HEK293 (cell line): Measurements from ENCODE around the gene MTOR.

Experiments used
- CTCF ChIA-PET: fragments of 350-600 bp; formaldehyde crosslinking; extraction: SDS; loops from one replicate; lab custom pipeline; 2021; ENCODE audit warnings: antibody characterized with exemption; lab: Yijun Ruan, JAX
- POLR2A ChIA-PET: fragments of 300-600 bp; formaldehyde crosslinking; extraction: SDS; loops from one replicate; lab custom pipeline; 2020; ENCODE audit warnings: antibody characterized with exemption, inconsistent platforms; lab: Yijun Ruan, JAX
- H3K27ac ChIP-seq: fragments of 200-500 bp; sonication (Bioruptor generic); 2 replicates; pipeline ENCODE4 v1.5.1; 2014; ENCODE audit warnings: low read depth, low read length, control low read depth, inconsistent platforms; ENCODE audit errors: extremely low read depth
- H3K36me3 ChIP-seq, 2 experiments: fragments of 200-500 bp in 1 of 2; sonication (Bioruptor generic) in 1 of 2; 1 replicate in 1 of 2; 2 replicates in 1 of 2; pipeline ENCODE4 v1.5.1; 2014 to 2017; ENCODE audit warnings: inconsistent platforms in 2 of 2, low read length in 2 of 2; ENCODE audit not compliant: control insufficient read depth in 2 of 2, insufficient read depth in 1 of 2
- H3K4me1 ChIP-seq: fragments of 200-500 bp; sonication (Bioruptor generic); 2 replicates; pipeline ENCODE4 v1.5.1; 2014; ENCODE audit warnings: mild to moderate bottlenecking, low read length, inconsistent platforms; ENCODE audit not compliant: control insufficient read depth, insufficient read depth
- H3K4me3 ChIP-seq: 2 replicates; pipeline ENCODE4 v1.5.1; 2011; ENCODE audit warnings: low read depth, mild to moderate bottlenecking, control low read depth, low read length, moderate library complexity
- H3K9me3 ChIP-seq: fragments of 200-500 bp; sonication (Bioruptor generic); 2 replicates; pipeline ENCODE4 v1.5.1; 2014; ENCODE audit warnings: low read depth, low read length, inconsistent platforms; ENCODE audit not compliant: control insufficient read depth, insufficient read depth
- ATF2 ChIP-seq: fragments of 450-650 bp; formaldehyde crosslinking; IDR thresholded peaks from 2 replicates; pipeline ENCODE4 v1.5.1; 2016; ENCODE audit warnings: missing biosample characterization, missing genetic modification characterization, low read depth
- HIC1 ChIP-seq: fragments of 450-650 bp; formaldehyde crosslinking; IDR thresholded peaks from 2 replicates; pipeline ENCODE4 v1.5.1; 2016; ENCODE audit warnings: missing biosample characterization, missing genetic modification characterization
- MZF1 ChIP-seq: fragments of 450-650 bp; formaldehyde crosslinking; IDR thresholded peaks from 2 replicates; pipeline ENCODE4 v1.5.1; 2017; ENCODE audit warnings: missing biosample characterization, missing genetic modification characterization, borderline replicate concordance
- OVOL3 ChIP-seq: fragments of 450-650 bp; formaldehyde crosslinking; IDR thresholded peaks from 2 replicates; pipeline ENCODE4 v1.5.1; 2016; ENCODE audit warnings: missing biosample characterization, missing genetic modification characterization
- ZNF112 ChIP-seq: fragments of 450-650 bp; formaldehyde crosslinking; IDR thresholded peaks from 2 replicates; pipeline ENCODE4 v1.5.0; 2017; ENCODE audit warnings: missing biosample characterization, missing genetic modification characterization
- ZNF223 ChIP-seq: fragments of 450-650 bp; formaldehyde crosslinking; IDR thresholded peaks from 2 replicates; pipeline ENCODE4 v1.5.1; 2016; ENCODE audit warnings: missing biosample characterization, missing genetic modification characterization
- ZNF292 ChIP-seq: fragments of 450-650 bp; formaldehyde crosslinking; IDR thresholded peaks from 2 replicates; pipeline ENCODE4 v1.5.1; 2016; ENCODE audit warnings: low read depth, missing biosample characterization, missing genetic modification characterization, borderline replicate concordance
- ZNF311 ChIP-seq: fragments of 450-650 bp; formaldehyde crosslinking; IDR thresholded peaks from 2 replicates; pipeline ENCODE4 v1.5.1; 2017; ENCODE audit warnings: missing biosample characterization, missing genetic modification characterization, borderline replicate concordance
- ZNF449 ChIP-seq: fragments of 450-650 bp; formaldehyde crosslinking; IDR thresholded peaks from 2 replicates; pipeline ENCODE4 v1.5.1; 2017; ENCODE audit warnings: missing biosample characterization, mild to moderate bottlenecking, missing genetic modification characterization, moderate library complexity
- ZNF513 ChIP-seq: fragments of 450-650 bp; IDR thresholded peaks from 2 replicates; pipeline ENCODE4 v1.5.1; 2018; ENCODE audit warnings: missing biosample characterization, missing genetic modification characterization
- ZNF558 ChIP-seq: fragments of 450-650 bp; formaldehyde crosslinking; IDR thresholded peaks from 2 replicates; pipeline ENCODE4 v1.5.1; 2016; ENCODE audit warnings: missing biosample characterization, missing genetic modification characterization
- ZNF677 ChIP-seq: fragments of 450-650 bp; IDR thresholded peaks from 2 replicates; pipeline ENCODE4 v1.5.0; 2018; ENCODE audit warnings: missing biosample characterization, mild to moderate bottlenecking, missing genetic modification characterization, moderate library complexity
- ZNF776 ChIP-seq: fragments of 450-650 bp; formaldehyde crosslinking; IDR thresholded peaks from 2 replicates; pipeline ENCODE4 v1.5.0; 2017; ENCODE audit warnings: missing biosample characterization, missing genetic modification characterization, borderline replicate concordance
- ZNF791 ChIP-seq: fragments of 450-650 bp; formaldehyde crosslinking; IDR thresholded peaks from 2 replicates; pipeline ENCODE4 v1.5.1; 2016; ENCODE audit warnings: missing biosample characterization, missing genetic modification characterization

The MTOR gene

GRCh38 chr1:11248169-11248568 lies 14.2 kb downstream of the MTOR start:
- TF ChIP-seq ATF2 (tag by site-specific recombination) (no peak), ZNF791 (tag by site-specific recombination) (no peak), ZNF223 (tag by site-specific recombination) (no peak), ZNF776 (no peak), HIC1 (tag by site-specific recombination) (no peak), ZNF311 (tag by site-specific recombination) (no peak), ZNF112 (tag by site-specific recombination) (no peak), ZNF449 (tag by site-specific recombination) (no peak), OVOL3 (no peak), ZNF677 (tag by site-specific recombination) (no peak), ZNF292 (no peak), ZNF513 (tag by site-specific recombination) (no peak), ZNF558 (tag by site-specific recombination) (no peak)
- TF ChIP-seq, all 188 proteins: peak for 0
- POLR2A ChIA-PET: interaction anchor here (2.0 kb wide), 1 partner anchor 15 kb away, joined by 6 read pairs; the partner anchor contains the start of gene MTOR
- CTCF ChIA-PET: interaction anchor here (0.5 to 1.5 kb wide), 2 partner anchors 47 to 210 kb away, joined by 4 to 5 read pairs; no protein-coding TSS in a partner anchor
- Histone ChIP-seq H3K27ac (no peak overlapping the region), H3K4me3 (no peak overlapping the region), H3K9me3 (no peaks in the 10 kb centered on the region), H3K36me3 (peaks cover 26 to 84% of the 10 kb centered on the region in 2 experiments), H3K4me1 (no peaks in the 10 kb centered on the region)

- Histone ChIP-seq H3K36me3 (peaks cover 25 to 84% of the 10 kb centered on the region in 2 experiments), H3K9me3 (no peaks in the 10 kb centered on the region), H3K4me1 (no peaks in the 10 kb centered on the region), H3K27ac (no peak overlapping the region), H3K4me3 (no peak overlapping the region)
- CTCF ChIA-PET: interaction anchor here (0.7 to 1.5 kb wide), 2 partner anchors 8 to 253 kb away, joined by 3 read pairs; no protein-coding TSS in a partner anchor
- TF ChIP-seq MZF1 (tag by site-specific recombination): no peak
- TF ChIP-seq, all 188 proteins: peak for 0
- POLR2A ChIA-PET: interaction anchor here (2.0 kb wide), 1 partner anchor 17 kb away, joined by 6 read pairs; the partner anchor contains the start of gene MTOR
Measured at GRCh38 chr1:11245904-11246719, 16.2 kb downstream of the MTOR start.
